ENCODE data around the gene NFATC3. TPM values are rescaled to one million over a fixed set of nuclear protein-coding genes. Genes with fewer than 3 reads are reported as not detected.
A peak's percentile ranks its signal among the peaks of the same experiment; 100 is the strongest.

NFATC3 gene
- total and polyA plus RNA-seq, 2 donors (not counting 1 experiment from before 2014, with no cell fraction given) = 33.4 to 115 TPM

GRCh38 chr16:68097088-68097487, 11.9 kb downstream of the NFATC3 start:
- no peak overlapping the region for H3K27ac Mint-ChIP-seq
- H3K36me3 ChIP-seq (replicated peaks in 1 of 2; ENCODE audit: control extremely low read depth in 1 of 2, control insufficient read depth in 1 of 2, extremely low read depth in 1 of 2, insufficient read depth in 2 of 2, low read length in 1 of 2) = peaks cover 0 to 9% of the 10 kb centered on the region in 2 experiments
- H3K4me1 ChIP-seq (ENCODE audit: control insufficient read depth in 2 of 2, insufficient read depth in 2 of 2, low read length in 2 of 2) = peaks cover 50 to 58% of the 10 kb centered on the region in 2 donors
- no peaks in the 10 kb centered on the region for H3K27me3 Mint-ChIP-seq
- no peak overlapping the region for H2AFZ ChIP-seq (ENCODE audit: insufficient read depth, low read depth, low read length, poor library complexity, severe bottlenecking)
- H3K79me2 ChIP-seq (ENCODE audit: control insufficient read depth, insufficient read depth, low read length) = peaks cover 100% of the 10 kb centered on the region
- no peaks in the 10 kb centered on the region for H3K9me3 Mint-ChIP-seq (ENCODE audit: insufficient read depth)
- no peaks in the 10 kb centered on the region for H3K27me3 ChIP-seq (replicated peaks in 1 of 4; ENCODE audit: control extremely low read depth in 1 of 4, control insufficient read depth in 3 of 4, insufficient read depth in 4 of 4, low read length in 3 of 4)
- peaks cover 88% of the 10 kb centered on the region for H4K20me1 ChIP-seq (ENCODE audit: control insufficient read depth, insufficient read depth, low read length, poor library complexity, severe bottlenecking)
- no peak overlapping the region for H3K9ac ChIP-seq (ENCODE audit: low read length)
- CTCF ChIA-PET = interaction anchor here (1.3 kb wide), 1 partner anchor 131 kb away, joined by 4 read pairs; no protein-coding TSS in a partner anchor
- intact Hi-C loops (cut with micrococcal nuclease) = no loop called here
- no peak overlapping the region for H3K4me3 ChIP-seq (ENCODE audit: control extremely low read depth in 1 of 5, extremely low read depth in 1 of 5, insufficient read depth in 1 of 5, low read depth in 2 of 5, low read length in 4 of 5)
- H3K4me3 Mint-ChIP-seq = no peak overlapping the region
- DNase-seq = no peak
- H3K4me1 Mint-ChIP-seq = peaks cover 69% of the 10 kb centered on the region
- TF ChIP-seq, protein P1, sequence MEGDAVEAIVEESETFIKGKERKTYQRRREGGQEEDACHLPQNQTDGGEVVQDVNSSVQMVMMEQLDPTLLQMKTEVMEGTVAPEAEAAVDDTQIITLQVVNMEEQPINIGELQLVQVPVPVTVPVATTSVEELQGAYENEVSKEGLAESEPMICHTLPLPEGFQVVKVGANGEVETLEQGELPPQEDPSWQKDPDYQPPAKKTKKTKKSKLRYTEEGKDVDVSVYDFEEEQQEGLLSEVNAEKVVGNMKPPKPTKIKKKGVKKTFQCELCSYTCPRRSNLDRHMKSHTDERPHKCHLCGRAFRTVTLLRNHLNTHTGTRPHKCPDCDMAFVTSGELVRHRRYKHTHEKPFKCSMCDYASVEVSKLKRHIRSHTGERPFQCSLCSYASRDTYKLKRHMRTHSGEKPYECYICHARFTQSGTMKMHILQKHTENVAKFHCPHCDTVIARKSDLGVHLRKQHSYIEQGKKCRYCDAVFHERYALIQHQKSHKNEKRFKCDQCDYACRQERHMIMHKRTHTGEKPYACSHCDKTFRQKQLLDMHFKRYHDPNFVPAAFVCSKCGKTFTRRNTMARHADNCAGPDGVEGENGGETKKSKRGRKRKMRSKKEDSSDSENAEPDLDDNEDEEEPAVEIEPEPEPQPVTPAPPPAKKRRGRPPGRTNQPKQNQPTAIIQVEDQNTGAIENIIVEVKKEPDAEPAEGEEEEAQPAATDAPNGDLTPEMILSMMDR (IDR thresholded peaks at IDR 0.05) = no peak
- no peak for TF ChIP-seq EZH2 (IDR thresholded peaks at IDR 0.05; ENCODE audit: borderline replicate concordance, insufficient read depth, low read depth, low read length, poor library complexity, severe bottlenecking)
- POLR2A ChIA-PET = no interaction called here
- H3K9me3 ChIP-seq (ENCODE audit: control extremely low read depth in 1 of 3, control insufficient read depth in 2 of 3, insufficient read depth in 1 of 3, low read length in 2 of 3) = peaks cover 0 to 4% (median 0%) of the 10 kb centered on the region in 3 donors
- H3K27ac ChIP-seq (ENCODE audit: low read length in 2 of 2) = peak overlapping the region in 1 of 2 donors; percentile 15
- H3K4me2 ChIP-seq (replicated peaks; ENCODE audit: low read depth, low read length, poor library complexity, severe bottlenecking) = no peak overlapping the region
- ATAC-seq (ENCODE audit: low read depth) = no peak

- Histone ChIP-seq H4K20me1 (ENCODE audit: control insufficient read depth, insufficient read depth, low read length, poor library complexity, severe bottlenecking) (peaks cover 95% of the 10 kb centered on the region), H2AFZ (ENCODE audit: insufficient read depth, low read depth, low read length, poor library complexity, severe bottlenecking) (no peak overlapping the region), H3K36me3 (replicated peaks in 1 of 2; ENCODE audit: control extremely low read depth in 1 of 2, control insufficient read depth in 1 of 2, extremely low read depth in 1 of 2, insufficient read depth in 2 of 2, low read length in 1 of 2) (peaks cover 0 to 9% of the 10 kb centered on the region in 2 experiments), H3K9me3 (ENCODE audit: control extremely low read depth in 1 of 3, control insufficient read depth in 2 of 3, insufficient read depth in 1 of 3, low read length in 2 of 3) (peaks cover 0 to 4% (median 3%) of the 10 kb centered on the region in 3 donors), H3K27me3 (replicated peaks in 1 of 4; ENCODE audit: control extremely low read depth in 1 of 4, control insufficient read depth in 3 of 4, insufficient read depth in 4 of 4, low read length in 3 of 4) (no peaks in the 10 kb centered on the region), H3K79me2 (ENCODE audit: control insufficient read depth, insufficient read depth, low read length) (peaks cover 100% of the 10 kb centered on the region), H3K4me3 (ENCODE audit: control extremely low read depth in 1 of 5, extremely low read depth in 1 of 5, insufficient read depth in 1 of 5, low read depth in 2 of 5, low read length in 4 of 5) (no peak overlapping the region), H3K4me1 (ENCODE audit: control insufficient read depth in 2 of 2, insufficient read depth in 2 of 2, low read length in 2 of 2) (peaks cover 41 to 59% of the 10 kb centered on the region in 2 donors), H3K4me2 (replicated peaks; ENCODE audit: low read depth, low read length, poor library complexity, severe bottlenecking) (no peak overlapping the region), H3K27ac (ENCODE audit: low read length in 2 of 2) (peak overlapping the region in 1 of 2 donors; percentile 15), H3K9ac (ENCODE audit: low read length) (no peak overlapping the region)
- no CpG with 5 or more reads among the region's 3 CpGs for WGBS (ENCODE audit: insufficient coverage)
- Mint-ChIP-seq H3K27ac (no peak overlapping the region), H3K4me3 (no peak overlapping the region), H3K27me3 (no peaks in the 10 kb centered on the region), H3K4me1 (peaks cover 71% of the 10 kb centered on the region), H3K9me3 (ENCODE audit: insufficient read depth) (no peaks in the 10 kb centered on the region)
- intact Hi-C loops (cut with micrococcal nuclease) = no loop called here
- DNase-seq = no peak
- POLR2A ChIA-PET = interaction anchor here (0.7 kb wide), 1 partner anchor 321 kb away, joined by 3 read pairs; no protein-coding TSS in a partner anchor
- ATAC-seq (ENCODE audit: low read depth) = no peak
- TF ChIP-seq, protein P1 (IDR thresholded peaks at IDR 0.05) = no peak
- no peak for TF ChIP-seq EZH2 (IDR thresholded peaks at IDR 0.05; ENCODE audit: borderline replicate concordance, insufficient read depth, low read depth, low read length, poor library complexity, severe bottlenecking)
- CTCF ChIA-PET = interaction anchor here (1.3 kb wide), 1 partner anchor 130 kb away, joined by 4 read pairs; no protein-coding TSS in a partner anchor
Observed at GRCh38 chr16:68097895-68098294, 12.7 kb downstream of the NFATC3 start.

All from B cell (primary cell).